ENCODE measurements around the gene P2RX7. TPM values are rescaled to one million over a fixed set of nuclear protein-coding genes. Genes with fewer than 3 reads are reported as not detected.

The P2RX7 gene
- total and polyA plus RNA-seq, 2 donors (not counting 1 experiment from before 2014, with no cell fraction given) = 1.9 to 17.2 TPM

DNA sequence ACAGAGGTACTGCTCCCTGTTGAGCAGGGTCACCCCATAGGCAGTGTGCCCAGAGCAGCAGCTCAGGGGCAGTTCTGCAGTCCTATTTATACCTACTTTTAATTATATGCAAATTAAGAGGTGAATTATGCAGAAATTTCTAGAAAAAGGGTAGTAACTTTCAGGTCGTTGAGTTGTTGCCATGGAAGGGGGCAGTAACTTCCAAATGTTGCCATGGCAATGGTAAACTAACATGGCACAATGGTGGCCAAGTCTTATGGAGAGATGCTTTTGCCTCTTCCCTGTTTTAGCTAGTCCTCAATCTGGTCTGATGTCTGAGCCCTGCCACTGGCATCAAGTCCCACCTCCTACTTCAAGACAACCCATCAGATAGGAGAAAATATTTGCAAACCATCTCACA, 30.4 kb upstream of the P2RX7 start:
- no peaks in the 10 kb centered on the region for H3K9me3 ChIP-seq (ENCODE audit: control insufficient read depth, insufficient read depth, low read depth, low read length)
- H3K36me3 ChIP-seq (ENCODE audit: control insufficient read depth, insufficient read depth, low read length) = no peaks in the 10 kb centered on the region
- no peak overlapping the region for H2AFZ ChIP-seq (ENCODE audit: low read length)
- no peak overlapping the region for H3K9ac ChIP-seq (ENCODE audit: insufficient read depth, low read length)
- no peak overlapping the region for H3K4me3 ChIP-seq (replicated peaks in 1 of 4; ENCODE audit: control extremely low read depth in 1 of 4, insufficient read depth in 1 of 4, low read depth in 3 of 4, low read length in 4 of 4)
- TF ChIP-seq EZH2 (IDR thresholded peaks at IDR 0.05; ENCODE audit: low read length, missing control alignments) = no peak
- TF ChIP-seq, protein P1, sequence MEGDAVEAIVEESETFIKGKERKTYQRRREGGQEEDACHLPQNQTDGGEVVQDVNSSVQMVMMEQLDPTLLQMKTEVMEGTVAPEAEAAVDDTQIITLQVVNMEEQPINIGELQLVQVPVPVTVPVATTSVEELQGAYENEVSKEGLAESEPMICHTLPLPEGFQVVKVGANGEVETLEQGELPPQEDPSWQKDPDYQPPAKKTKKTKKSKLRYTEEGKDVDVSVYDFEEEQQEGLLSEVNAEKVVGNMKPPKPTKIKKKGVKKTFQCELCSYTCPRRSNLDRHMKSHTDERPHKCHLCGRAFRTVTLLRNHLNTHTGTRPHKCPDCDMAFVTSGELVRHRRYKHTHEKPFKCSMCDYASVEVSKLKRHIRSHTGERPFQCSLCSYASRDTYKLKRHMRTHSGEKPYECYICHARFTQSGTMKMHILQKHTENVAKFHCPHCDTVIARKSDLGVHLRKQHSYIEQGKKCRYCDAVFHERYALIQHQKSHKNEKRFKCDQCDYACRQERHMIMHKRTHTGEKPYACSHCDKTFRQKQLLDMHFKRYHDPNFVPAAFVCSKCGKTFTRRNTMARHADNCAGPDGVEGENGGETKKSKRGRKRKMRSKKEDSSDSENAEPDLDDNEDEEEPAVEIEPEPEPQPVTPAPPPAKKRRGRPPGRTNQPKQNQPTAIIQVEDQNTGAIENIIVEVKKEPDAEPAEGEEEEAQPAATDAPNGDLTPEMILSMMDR (conservative IDR thresholded peaks at IDR 0.05 in 1 of 2, IDR thresholded peaks at IDR 0.05 in 1 of 2; ENCODE audit: low read depth in 1 of 2, low read length in 2 of 2) = no peak
- no peaks in the 10 kb centered on the region for H4K20me1 ChIP-seq (ENCODE audit: control insufficient read depth, extremely low read depth, insufficient read depth, low read length)
- H3K4me1 ChIP-seq (ENCODE audit: control insufficient read depth, extremely low read depth, insufficient read depth, low read length) = no peaks in the 10 kb centered on the region
- H3K27me3 ChIP-seq (ENCODE audit: control insufficient read depth, insufficient read depth, low read length) = no peaks in the 10 kb centered on the region
- DNase-seq (ENCODE audit: low read depth in 2 of 2) = no peak
- no peak overlapping the region for H3K27ac ChIP-seq (ENCODE audit: insufficient read depth, low read length)
- no peak overlapping the region for H3K4me2 ChIP-seq (ENCODE audit: extremely low read depth, insufficient read depth, low read length)
- no peaks in the 10 kb centered on the region for H3K79me2 ChIP-seq (ENCODE audit: control insufficient read depth, insufficient read depth, low read length)

DNA sequence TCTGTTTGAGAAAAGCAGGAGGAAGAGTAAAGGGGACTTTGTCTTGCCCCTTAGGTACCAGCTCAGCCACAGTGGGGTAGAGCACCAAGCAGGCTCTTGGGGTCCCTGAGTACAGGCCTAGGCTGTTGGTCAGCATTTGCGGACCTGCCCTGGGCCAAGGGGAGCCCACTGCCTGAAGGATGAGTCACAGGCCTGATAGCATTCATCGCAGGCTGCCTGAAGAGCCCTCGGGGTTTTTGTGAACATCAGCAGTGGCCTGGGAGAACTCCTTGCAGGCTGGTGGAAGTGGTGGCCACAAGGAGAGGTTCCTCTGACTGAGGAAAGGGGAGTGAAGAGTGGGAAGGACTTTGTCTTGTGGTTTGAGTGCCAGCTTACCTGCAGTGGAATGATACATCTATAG, 25.0 kb upstream of the P2RX7 start:
- H3K4me2 ChIP-seq (ENCODE audit: extremely low read depth, insufficient read depth, low read length) = no peak overlapping the region
- no peaks in the 10 kb centered on the region for H3K36me3 ChIP-seq (ENCODE audit: control insufficient read depth, insufficient read depth, low read length)
- H3K4me1 ChIP-seq (ENCODE audit: control insufficient read depth, extremely low read depth, insufficient read depth, low read length) = no peaks in the 10 kb centered on the region
- DNase-seq (ENCODE audit: low read depth in 2 of 2) = peak in 1 of 2 donors; percentile 36
- H4K20me1 ChIP-seq (ENCODE audit: control insufficient read depth, extremely low read depth, insufficient read depth, low read length) = no peaks in the 10 kb centered on the region
- no peaks in the 10 kb centered on the region for H3K79me2 ChIP-seq (ENCODE audit: control insufficient read depth, insufficient read depth, low read length)
- H3K27me3 ChIP-seq (ENCODE audit: control insufficient read depth, insufficient read depth, low read length) = no peaks in the 10 kb centered on the region
- no peak overlapping the region for H3K4me3 ChIP-seq (replicated peaks in 1 of 4; ENCODE audit: control extremely low read depth in 1 of 4, insufficient read depth in 1 of 4, low read depth in 3 of 4, low read length in 4 of 4)
- no peaks in the 10 kb centered on the region for H3K9me3 ChIP-seq (ENCODE audit: control insufficient read depth, insufficient read depth, low read depth, low read length)
- no peak for TF ChIP-seq EZH2 (IDR thresholded peaks at IDR 0.05; ENCODE audit: low read length, missing control alignments)
- TF ChIP-seq, protein P1 (conservative IDR thresholded peaks at IDR 0.05 in 1 of 2, IDR thresholded peaks at IDR 0.05 in 1 of 2; ENCODE audit: low read depth in 1 of 2, low read length in 2 of 2) = no peak
- no peak overlapping the region for H3K9ac ChIP-seq (ENCODE audit: insufficient read depth, low read length)
- no peak overlapping the region for H2AFZ ChIP-seq (ENCODE audit: low read length)
- no peak overlapping the region for H3K27ac ChIP-seq (ENCODE audit: insufficient read depth, low read length)

DNA sequence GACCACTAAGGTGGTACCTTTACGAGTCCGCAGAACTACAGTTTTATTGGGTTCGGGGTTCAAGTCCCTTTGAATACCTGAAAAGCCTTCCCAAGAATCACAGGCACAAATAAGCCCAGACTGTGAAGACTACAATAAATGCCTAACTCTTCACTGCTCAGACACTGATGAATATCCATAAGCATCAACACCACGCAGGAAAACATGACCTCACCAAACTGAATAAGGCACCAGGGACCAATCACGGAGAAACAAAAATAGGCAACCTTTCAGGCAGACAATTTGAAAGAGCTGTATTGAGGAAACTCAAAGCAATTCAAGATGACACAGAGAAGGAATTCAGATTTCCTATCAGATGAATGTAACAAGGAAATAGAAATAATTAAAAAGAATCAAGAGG, 24.2 kb upstream of the P2RX7 start:
- Histone ChIP-seq H3K36me3 (ENCODE audit: control insufficient read depth, insufficient read depth, low read length) (no peaks in the 10 kb centered on the region), H3K4me1 (ENCODE audit: control insufficient read depth, extremely low read depth, insufficient read depth, low read length) (no peaks in the 10 kb centered on the region), H4K20me1 (ENCODE audit: control insufficient read depth, extremely low read depth, insufficient read depth, low read length) (no peaks in the 10 kb centered on the region), H3K4me2 (ENCODE audit: extremely low read depth, insufficient read depth, low read length) (no peak overlapping the region), H3K79me2 (ENCODE audit: control insufficient read depth, insufficient read depth, low read length) (no peaks in the 10 kb centered on the region), H3K27ac (ENCODE audit: insufficient read depth, low read length) (no peak overlapping the region), H3K27me3 (ENCODE audit: control insufficient read depth, insufficient read depth, low read length) (no peaks in the 10 kb centered on the region), H2AFZ (ENCODE audit: low read length) (no peak overlapping the region), H3K4me3 (replicated peaks in 1 of 4; ENCODE audit: control extremely low read depth in 1 of 4, insufficient read depth in 1 of 4, low read depth in 3 of 4, low read length in 4 of 4) (no peak overlapping the region), H3K9ac (ENCODE audit: insufficient read depth, low read length) (no peak overlapping the region), H3K9me3 (ENCODE audit: control insufficient read depth, insufficient read depth, low read depth, low read length) (no peaks in the 10 kb centered on the region)
- DNase-seq (ENCODE audit: low read depth in 2 of 2) = no peak
- TF ChIP-seq, protein P1 (conservative IDR thresholded peaks at IDR 0.05 in 1 of 2, IDR thresholded peaks at IDR 0.05 in 1 of 2; ENCODE audit: low read depth in 1 of 2, low read length in 2 of 2) = no peak
- TF ChIP-seq EZH2 (IDR thresholded peaks at IDR 0.05; ENCODE audit: low read length, missing control alignments) = no peak
